HG03025 (cell line): ENCODE data around the gene COL7A1.
A peak's percentile ranks its signal among the peaks of the same experiment; 100 is the strongest.
"Not testable (repeated sequence)": the region's sequence is repeated elsewhere in the genome, so short reads cannot be mapped to it uniquely, and the experiment has no call there.

Source experiments
- ATAC-seq: cut with Tn5 transposase; IDR thresholded peaks from one replicate; pipeline ENCODE4 v1.9.1; 2021; ENCODE audit warnings: mild to moderate bottlenecking, moderate library complexity; ENCODE audit not compliant: unreplicated experiment, low FRiP score

The COL7A1 gene

DNA sequence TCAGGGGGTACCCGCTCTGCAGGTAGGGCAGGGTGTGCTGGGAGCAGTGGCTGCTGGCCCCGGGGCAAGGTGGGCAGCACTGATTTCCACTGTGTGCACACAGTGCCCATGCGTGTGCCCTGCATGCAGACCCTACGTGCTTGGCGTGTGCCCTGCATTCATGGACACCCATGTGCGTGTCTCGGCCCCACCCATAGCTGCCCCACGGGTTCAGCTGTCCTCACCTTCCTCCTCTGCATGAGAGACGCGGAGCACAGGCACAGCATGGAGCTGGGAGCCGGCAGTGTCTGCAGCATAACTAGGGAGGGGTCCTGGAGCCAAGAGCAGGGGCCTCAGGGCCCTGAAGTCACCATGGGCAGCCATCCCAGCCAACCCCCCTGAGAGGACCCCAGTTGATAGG lies 29.9 kb downstream of the COL7A1 start:
- ATAC-seq = no peak

DNA sequence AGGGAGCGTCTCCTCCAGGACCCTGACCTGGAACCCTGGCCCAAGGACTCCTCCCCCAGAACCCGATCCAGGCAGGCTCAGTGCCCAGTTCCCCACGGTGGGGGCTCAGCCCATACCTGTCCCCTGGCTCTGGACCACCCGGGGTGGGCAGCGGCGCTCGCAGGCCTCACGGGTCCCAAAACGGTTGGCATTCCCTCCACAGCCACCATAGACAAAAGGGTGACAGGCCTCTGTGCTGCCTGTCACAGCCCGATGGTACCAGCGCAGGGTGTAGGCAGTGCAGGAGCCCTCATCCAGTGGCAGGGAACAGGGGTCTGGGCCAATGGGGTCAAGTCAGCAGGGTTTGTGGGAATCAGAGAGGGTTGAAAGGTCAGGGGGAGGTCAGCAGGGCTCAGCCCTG lies 30.5 kb downstream of the COL7A1 start:
- ATAC-seq = no peak

DNA sequence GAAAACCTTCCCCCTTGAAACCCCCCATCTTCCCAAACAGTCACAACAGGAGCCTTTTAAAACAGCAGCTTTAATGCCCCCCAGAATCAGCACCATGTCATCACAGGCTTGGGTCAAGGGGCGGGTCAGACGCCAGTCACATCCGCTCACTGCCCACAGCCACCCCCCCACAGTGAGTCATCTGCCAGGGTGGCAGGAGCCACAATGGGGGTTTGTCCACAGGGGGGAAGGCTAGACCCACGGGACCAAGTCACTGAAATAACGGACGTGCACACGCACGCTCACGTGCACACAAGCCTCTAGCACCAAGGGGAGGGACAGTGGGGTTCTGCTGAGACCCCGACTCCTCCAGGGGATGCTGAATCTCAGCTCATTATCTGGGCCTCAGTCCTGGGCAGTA lies 31.1 kb downstream of the COL7A1 start:
- no peak for ATAC-seq

DNA sequence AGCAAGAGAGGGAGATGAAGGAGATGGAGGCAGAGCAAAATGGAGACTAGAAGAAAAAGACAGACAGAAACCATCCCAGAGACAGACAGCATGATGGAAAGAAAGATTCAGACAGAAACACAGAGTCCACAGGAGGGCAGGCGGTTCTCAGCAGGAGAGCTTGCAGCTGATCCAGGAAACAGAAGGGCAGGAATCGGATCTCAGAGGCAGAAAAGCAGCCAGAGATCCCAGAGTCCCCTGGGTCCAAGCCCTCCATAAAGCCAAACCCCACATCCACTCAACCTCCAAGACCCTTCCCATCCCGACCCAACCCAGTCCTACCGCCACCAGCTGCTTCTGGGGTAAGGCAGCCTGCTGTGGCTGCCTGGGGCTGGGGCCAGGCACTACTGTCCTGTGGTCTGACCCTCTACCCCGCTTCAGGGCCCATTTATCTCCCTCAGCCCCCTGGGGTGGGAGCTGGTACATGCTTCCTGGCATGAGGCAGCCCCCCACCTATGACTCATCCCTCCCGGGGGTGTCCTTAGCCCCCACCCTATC lies 31.7 kb downstream of the COL7A1 start, which contains the start of gene UCN2:
TSS of gene UCN2 (minus strand) at position 400 of the 537 bp plus-strand sequence. CDS start 657 bp downstream, outside the sequence.
- no peak for ATAC-seq

DNA sequence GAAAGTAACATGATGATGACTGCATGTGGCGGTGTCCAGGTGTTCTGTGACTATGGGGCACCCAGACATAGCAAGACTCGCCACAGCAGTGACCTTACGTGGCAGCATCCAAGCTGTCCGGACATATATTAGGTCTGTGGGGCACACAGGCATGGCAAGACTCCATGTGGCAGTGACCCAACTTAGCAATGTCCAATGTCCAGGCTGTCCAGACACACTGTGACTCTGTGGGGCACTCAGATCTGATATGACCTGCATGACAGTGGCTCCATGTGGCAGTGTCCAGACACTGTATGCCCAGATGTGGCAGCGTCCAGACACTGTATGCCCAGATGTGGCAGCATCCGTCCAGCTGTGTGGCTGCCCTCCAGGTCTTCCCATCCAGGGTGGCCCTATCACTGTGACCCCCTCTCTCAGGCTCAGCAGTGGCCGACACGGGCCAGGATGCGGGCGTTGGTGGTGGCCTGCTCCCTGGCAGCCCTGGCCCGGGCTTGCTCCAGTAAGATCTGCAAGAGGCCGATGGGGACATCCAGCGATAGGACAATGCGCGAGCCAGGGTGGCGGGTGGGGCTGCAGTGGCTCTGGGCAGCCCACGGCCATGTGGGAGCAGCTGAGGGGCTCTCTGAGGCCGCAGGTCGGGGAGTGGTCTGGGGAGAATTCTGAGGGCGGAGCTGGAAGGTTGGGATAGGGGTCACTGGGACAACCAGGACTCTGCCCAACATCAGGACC lies 32.6 kb downstream of the COL7A1 start:
- ATAC-seq = no peak

DNA sequence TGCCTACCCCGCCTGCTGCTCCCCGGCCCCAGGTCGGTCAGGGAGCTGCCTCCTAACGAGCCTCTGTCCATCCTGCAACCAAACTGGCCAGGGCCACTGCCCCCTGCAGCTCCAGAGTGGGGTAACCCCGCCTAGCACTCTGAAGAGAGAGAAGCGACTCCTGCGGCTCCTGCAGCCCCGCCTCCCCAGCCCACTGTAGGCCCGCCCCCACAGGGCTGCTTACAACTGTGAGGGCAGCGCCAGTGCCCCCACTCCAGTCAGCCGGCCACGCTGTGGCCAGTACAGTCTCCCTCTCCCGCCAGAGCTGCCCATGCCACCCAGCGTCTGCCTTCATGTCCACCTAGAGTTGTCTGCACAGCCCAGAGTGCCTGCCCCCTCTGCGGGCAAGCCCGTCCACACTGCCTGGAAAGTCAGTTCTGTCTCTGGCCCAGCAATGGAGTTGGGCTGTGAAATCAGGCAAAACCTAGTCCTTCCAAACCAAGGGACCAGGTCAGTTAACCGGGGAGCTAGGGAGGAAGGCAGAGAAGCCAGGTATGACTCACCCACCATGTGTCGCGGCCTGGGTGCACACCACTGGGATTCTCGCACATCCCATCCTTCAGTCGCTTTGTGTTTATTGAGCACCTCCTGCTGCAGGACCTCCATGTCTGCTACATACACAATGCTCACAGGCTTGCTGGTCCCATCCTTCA lies 33.9 kb downstream of the COL7A1 start:
- no peak for ATAC-seq

DNA sequence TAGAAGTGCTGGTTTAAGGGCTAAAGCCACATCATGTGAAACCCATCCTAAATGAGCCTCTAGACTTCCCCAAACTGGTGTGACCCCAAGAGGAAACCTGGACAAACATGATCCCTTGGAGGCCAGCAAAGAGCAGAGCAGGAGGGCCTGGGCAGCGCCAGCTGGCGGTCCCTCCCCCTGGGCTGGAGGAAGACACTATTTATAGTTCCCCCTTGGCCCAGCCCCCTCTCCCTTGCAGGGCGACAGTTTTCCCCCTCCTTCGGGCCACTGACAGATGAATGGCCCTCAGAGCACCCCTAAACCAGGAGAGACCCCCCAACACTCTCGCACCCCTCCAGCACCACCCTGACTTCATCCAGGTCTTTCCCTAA lies 34.5 kb downstream of the COL7A1 start:
- ATAC-seq = no peak

DNA sequence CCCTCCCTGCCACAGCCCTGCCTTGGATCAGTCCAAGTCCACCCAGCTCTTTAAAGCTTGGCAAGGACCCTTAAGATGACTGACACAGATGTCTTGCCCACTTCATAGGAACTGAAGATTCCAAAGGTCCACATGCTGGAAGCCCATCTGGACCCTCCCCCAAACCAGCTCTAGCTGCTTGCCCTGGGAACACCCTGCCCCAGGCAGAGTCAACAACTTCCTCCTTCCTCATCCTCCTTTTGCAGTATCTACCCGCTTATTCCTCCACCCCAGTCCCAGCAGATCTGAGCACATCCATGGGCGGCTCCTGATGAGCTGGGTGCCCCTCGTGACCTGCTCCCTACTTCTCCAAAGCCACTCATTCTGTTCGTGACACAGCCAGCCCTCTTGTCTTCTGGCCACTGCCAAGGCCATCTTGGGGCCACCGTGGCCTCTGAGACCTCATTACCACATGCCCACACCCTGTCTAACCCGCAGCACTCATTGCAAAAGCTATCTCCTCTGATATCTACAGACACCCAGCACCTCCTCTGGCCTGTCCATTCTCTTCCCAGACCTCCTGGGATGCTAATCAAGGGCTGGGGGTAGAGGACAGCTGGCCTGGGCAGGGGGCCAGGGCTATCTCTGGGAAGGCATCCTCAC lies 36.5 kb downstream of the COL7A1 start:
- ATAC-seq = no peak

DNA sequence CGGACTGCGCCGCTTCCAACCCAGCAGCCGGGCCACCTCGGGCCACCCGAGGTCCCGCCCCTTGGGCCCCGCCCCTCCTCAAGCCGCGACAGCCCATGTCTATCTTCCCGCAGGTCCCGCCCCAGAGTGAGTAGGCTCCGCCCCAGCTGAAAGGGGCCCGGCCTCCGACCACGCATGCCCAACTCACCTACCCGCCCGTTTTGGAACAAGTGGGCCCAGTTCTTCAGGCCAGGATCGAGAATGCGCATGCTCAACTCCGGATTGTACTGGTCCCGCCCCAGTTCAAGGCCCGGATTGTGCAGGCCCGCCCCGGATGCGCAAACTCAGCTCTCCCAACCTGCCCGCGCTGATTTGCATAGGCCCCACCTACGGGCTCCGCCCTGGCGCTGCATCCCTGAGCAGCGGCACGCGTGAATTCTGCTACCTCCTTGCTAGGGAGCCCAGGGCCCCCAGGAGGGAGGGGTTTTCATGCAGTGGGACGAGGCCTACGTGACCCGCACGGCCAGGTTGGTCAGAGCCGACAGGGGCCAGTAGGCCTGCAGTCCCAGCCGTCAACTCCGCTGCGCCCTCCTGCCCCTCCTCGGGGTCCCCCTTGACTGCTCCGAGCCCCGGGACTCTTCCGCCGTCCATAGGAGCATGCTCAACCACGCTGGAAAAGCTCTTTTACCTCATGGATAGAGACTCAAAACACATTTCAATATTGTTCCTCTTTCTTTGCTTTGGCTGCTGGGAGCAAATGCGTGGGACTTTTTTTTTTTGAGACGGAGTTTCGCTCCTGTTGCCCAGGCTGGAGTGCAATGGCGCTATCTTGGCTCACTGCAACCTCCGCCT lies 38.1 kb downstream of the COL7A1 start, which contains the start of gene PFKFB4:
TSS of gene PFKFB4 (minus strand) at position 8 of the 831 bp plus-strand sequence. CDS start 26 bp downstream, outside the sequence.
- ATAC-seq = peak; percentile 82

DNA sequence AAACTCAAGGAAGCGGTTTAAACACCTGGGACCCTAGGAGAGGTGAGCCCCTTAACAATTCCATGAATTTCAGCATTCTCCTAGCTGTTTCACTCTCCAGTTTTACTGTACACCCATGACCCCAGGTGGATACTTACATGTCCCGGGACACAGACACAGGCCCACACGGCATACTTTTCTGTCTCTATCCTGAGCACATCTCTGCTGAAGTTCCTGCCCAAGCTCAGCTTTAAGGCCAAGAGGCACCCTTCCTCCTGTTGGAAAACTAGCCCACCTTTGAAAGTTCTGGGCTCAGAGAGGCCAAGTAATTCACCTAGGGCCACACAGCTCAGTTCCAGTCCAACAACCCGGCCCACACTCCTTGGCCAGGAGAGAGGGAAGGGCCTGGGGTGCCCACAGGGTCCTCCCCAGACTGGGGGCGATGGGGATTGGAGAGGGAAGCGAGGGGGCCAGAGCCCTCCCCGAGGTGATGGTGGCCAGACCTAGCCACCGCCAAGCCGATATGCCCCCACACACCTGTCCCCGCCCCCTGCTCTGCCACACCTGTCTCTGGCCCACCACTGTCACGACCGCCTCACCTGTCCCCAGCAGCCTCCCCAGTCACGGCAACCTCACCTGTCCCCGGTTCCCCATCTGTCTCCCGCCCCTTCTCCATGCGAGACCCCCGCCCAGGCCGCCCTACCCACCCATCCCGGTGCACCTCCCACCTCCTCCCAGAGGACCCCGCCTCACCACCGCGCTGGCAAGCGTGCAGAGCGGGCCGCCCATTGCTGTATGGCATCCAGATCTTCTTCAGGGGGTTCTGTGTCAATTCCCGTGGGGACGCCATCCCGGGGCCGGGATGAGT lies 39.0 kb downstream of the COL7A1 start:
- no peak for ATAC-seq

DNA sequence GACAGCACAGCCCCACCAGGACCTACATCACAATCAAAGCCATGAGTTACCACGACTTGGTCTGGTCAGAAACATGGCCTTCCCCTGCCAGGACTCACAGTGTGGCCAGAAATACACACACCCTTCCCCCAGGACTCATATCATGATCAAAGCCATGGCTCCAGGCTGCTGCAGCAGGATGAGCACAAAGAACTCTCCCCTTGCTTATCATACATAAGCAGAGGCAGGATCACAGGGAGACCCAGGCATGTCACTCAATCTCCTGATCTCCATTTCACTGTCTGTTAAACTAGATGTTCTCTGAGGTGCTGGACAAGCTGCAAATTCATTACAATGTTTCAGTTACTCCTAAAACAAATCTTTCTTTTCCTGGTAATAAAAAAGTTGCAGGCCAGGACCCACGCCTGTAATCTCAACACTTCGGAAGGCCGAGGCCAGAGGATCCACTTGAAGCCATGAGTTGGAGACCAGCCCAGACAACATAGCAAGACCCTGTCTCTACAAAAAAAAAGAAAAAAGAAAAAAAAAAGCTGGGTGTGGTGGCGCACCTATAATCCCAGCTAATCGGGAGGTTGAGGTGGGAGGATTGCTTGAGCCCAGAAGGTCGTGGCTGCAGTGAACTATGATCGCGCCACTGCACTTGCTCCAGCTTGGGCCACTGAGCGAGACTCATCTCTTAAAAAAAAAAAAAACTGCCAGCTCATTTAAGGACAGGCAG lies 39.7 kb downstream of the COL7A1 start:
- no peak for ATAC-seq

DNA sequence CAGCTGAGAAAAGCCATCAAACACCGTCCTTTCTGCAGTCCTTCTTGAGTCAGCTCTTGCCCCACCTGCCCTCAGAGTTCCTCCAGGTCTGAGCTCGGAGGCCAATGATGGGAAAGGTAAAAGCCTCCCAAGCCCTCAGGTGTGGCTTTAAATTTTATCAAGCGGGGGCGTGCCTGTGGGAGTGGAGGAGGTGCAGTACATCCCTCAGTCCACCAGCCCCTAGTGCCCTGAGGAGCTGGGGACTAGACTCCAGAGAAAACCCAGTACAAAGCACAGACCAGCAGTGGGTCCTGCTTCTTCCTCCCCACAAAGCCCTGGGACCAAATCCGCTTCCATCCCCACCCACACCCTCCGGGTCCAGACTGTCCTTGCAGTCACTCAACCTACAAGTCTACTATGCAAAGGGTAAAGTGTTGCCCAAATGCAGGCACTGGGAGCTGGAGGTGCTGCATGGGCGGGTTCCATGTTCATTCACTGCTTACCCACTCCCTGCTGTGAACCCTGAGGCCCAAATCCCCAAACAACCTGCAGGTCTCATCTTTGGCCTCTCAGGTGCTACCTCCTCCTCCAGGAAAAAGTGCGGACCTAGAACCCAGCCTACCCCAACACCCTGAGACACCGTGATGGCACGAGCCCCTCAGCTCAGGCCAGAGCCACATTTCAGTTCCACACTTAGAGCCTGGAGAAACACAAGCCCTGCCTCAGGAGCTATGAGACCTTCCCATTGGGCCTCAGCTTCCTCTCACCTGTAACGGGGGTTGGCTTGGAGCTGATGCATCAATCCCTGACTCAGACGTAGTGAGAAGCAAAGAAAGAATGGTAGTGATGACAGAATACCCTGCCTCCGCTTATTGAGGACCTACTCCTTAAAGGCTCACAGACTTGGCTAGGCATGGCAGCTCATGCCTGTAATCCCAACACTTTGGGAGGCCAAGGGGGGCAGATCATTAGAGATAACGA lies 41.0 kb downstream of the COL7A1 start:
- no peak for ATAC-seq

DNA sequence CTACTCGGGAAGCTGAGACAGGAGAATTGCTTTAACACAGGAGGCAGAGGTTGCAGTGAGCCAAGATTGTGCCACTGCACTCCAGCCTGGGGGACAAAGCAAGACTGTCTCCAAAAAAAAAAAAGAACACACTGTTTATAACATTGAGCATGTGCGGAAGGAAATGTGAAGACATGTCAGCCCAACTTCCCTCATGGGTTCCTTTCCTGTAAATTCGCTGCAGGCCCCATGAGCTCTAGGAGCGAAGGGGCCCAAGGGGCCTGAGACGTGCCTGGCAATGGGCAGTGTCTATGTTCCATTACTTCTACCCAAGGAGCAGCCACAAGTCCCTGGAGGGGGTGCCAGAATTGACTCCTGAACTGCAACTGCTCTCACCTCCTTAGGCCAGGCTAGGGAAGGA lies 41.8 kb downstream of the COL7A1 start:
- no peak for ATAC-seq

DNA sequence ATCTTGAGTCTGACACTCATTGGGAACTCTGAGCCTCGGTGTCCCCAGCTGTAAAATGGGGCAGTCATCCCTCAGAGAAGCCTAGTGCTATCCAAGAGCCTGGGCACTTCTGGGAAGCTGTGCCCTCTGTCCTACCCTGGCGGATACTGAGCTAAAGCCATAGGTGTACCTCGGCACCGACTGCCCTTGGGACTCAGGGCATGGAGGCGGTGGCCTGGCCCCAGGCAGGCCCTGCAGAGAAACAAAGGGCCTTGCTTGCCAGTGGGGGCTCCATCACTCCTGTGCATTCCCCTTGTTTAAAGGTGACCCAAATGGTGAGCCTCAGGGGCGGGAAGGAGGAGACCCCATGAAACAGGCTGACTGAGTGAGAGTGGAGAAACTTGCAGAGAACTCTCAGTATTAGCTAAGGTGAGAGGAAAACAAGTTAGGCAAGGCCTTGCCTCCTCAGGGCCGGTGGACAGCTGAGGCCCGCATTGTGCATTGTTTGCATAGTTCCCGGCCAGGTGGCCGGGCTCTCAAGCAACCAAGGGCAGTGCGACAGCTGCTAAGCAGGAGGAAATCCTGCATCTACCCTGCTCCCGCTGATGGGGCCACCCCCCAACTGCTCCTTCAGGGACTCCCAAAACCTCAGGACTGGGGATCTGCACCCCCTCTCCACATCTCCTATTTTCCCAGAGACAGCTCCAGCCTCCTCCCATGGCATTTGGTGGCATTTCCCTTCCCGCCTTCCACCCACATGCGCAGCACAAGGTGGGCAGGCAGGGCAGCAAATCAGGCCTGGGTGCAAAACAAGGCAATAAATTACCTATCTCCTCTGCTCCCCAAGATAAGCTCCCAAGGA lies 42.8 kb downstream of the COL7A1 start:
- ATAC-seq = no peak

DNA sequence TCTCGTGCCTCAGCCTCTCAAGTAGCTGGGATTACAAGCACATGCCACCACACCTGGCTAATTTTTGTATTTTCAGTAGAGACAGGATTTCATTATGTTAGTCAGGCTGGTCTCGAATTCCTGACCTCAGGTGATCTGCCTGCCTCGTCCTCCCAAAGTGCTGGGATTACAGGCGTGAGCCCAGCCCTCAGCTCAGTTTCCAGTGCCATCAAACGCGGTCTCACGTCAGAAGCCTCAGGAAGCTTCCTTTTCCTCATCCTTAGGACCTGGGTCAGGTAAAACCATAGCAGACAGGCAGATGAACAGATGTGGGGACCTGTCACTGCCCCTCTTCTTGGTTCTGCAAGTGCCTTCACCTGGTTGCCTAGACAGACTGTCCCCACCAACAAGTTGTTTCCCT lies 43.5 kb downstream of the COL7A1 start:
- ATAC-seq = not testable (repeated sequence)

DNA sequence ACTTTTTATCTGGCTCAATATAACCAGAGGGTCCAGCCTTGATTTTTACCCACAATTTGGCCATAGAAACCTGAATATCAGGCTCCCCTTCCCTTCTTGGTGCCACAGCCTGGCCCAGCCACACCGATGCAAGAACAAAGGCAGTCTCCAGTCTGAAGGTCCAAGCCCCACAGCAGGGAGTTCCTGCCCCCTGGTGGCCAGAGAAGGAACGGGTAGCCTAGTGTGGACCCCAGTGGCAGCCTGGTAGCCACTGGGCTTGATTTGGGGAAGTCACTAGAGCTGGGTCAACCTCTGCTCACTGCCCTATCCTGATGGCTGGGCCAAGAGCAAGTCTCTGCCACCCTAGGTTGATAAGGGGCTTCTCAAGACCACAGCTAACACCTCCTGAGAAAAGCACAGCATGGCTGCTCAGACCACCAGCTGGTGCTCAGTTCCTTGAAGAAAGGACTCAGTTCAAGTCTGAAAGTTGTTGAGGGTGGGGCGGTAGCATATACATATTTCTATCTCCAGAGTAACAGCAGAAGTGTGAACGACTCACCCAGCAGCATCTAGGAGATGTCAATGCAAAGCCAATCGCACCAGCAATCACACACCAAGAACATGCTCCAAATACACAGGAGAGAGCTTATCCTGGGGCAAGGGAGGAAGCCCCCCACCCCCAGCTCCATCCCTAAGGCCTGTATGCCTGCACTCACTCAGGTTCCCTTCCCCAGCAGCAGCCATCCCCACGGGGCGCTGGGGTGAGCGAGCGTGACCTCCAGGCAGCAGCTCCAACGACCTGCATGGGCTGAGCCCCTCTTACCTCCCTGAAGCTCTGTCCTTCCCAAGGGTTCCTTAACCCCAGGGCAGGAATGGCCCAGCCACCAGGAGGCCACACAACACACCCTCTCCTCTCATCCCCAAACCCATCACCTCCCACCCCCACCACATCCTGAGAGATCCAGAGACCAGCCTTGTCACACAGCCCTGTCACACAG lies 46.1 kb downstream of the COL7A1 start:
- peak; percentile 51 for ATAC-seq
